Activated T-cell treated with anti-CD3 and anti-CD28 coated beads, Interleukin-2, amount 50 U/mL, for 4 hours (primary cell): ENCODE data around the gene GNAO1. TPM values are rescaled to one million over a fixed set of nuclear protein-coding genes. Genes with fewer than 3 reads are reported as not detected.
A peak's percentile ranks its signal among the peaks of the same experiment; 100 is the strongest.

Source experiments
- ATAC-seq, 2 donors: fragments of 200-7000 bp; cut with Tn5 transposase; one replicate each; pipeline ENCODE4 v1.10.0; 2021
- DNase-seq: peaks from one replicate; pipeline ENCODE4 v3.0.0-alpha.2; 2020
- H3K27me3 Mint-ChIP-seq: one replicate; pipeline ENCODE4 v1.8.0; 2021; ENCODE audit warnings: low read depth, mixed read lengths
- H3K36me3 Mint-ChIP-seq: one replicate; pipeline ENCODE4 v1.8.0; 2022; ENCODE audit warnings: mixed read lengths; ENCODE audit not compliant: insufficient read depth
- H3K4me1 Mint-ChIP-seq: one replicate; pipeline ENCODE4 v1.8.0; 2021; ENCODE audit warnings: low read depth, mixed read lengths
- H3K4me3 Mint-ChIP-seq: one replicate; pipeline ENCODE4 v1.8.0; 2021; ENCODE audit warnings: mild to moderate bottlenecking, moderate library complexity, mixed read lengths
- H3K9me3 Mint-ChIP-seq: one replicate; pipeline ENCODE4 v1.8.0; 2021; ENCODE audit warnings: mixed read lengths
- total RNA-seq, 3 donors: library from RNA; stranded (reverse); gene quantifications; one replicate each; pipeline ENCODE4 v1.2.1, GENCODE V29; 2021

The GNAO1 gene
- total RNA-seq, 3 donors from 2014 or later: 1.3 to 2.5 (median 2.1) TPM

GRCh38 chr16:56207421-56207820 is 16.1 kb downstream of the GNAO1 start:
- no peaks in the 10 kb centered on the region for H3K9me3 Mint-ChIP-seq
- ATAC-seq: no peak
- H3K36me3 Mint-ChIP-seq: no peaks in the 10 kb centered on the region
- H3K27me3 Mint-ChIP-seq: peaks cover 9% of the 10 kb centered on the region
- H3K4me1 Mint-ChIP-seq: no peaks in the 10 kb centered on the region
- H3K4me3 Mint-ChIP-seq: no peak overlapping the region
- no peak for DNase-seq

DNA sequence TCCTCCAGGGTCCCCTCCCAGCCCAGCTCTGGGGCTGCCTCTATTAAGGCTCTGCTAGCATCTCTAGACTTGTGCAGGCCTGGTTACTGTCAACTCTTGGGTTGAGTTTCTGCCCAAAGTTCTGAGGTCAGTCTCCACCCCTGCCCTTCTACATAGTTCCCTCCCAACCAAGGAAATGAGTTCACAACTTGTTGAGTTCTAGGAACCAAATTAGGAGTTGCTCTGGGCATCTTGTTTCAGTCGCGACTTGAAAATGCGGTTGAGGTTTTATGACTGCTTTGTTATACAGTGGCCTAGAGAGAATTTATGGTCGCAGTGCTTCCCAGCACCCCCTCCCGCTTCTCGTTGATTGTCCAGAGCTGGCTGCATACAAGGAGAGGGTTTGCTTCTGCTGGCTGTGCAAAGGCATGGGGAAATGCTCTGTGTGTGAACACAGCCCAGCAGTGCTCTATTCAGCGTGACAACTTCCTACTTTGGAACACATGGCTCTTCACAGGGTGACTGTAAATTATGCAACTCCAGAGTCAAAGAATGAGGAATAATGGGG is 20.2 kb downstream of the GNAO1 start:
- no peak for DNase-seq
- H3K4me1 Mint-ChIP-seq: no peaks in the 10 kb centered on the region
- ATAC-seq: no peak
- no peak overlapping the region for H3K4me3 Mint-ChIP-seq
- peaks cover 15% of the 10 kb centered on the region for H3K27me3 Mint-ChIP-seq
- no peaks in the 10 kb centered on the region for H3K36me3 Mint-ChIP-seq
- H3K9me3 Mint-ChIP-seq: no peaks in the 10 kb centered on the region

- Mint-ChIP-seq H3K4me3 (no peak overlapping the region), H3K27me3 (peaks cover 15% of the 10 kb centered on the region), H3K36me3 (no peaks in the 10 kb centered on the region), H3K9me3 (no peaks in the 10 kb centered on the region), H3K4me1 (no peaks in the 10 kb centered on the region)
- ATAC-seq: no peak
- DNase-seq: no peak
Measured at GRCh38 chr16:56212144-56212543, 20.9 kb downstream of the GNAO1 start.

DNA sequence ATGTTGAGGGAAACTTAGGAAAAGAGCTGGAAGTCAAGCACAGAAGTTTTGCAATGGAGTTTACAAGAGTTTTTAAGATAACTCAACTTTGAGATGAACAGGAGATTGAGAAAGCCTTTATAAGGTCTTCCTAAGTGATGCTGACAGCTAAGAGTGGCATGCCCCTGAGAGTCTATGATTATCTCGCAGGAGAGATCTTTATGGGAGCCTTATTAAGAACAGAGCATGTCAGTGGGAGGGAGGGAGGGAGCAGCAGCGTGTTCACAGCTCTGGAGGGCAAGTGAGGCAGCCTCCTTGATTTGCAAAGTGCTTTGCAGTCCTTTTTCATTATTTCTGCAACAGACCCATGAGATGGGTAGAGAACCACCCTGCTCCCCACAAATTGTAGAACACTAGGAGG is 30.7 kb downstream of the GNAO1 start:
- Mint-ChIP-seq H3K4me3 (no peak overlapping the region), H3K36me3 (peaks cover 2% of the 10 kb centered on the region), H3K27me3 (no peaks in the 10 kb centered on the region), H3K4me1 (peaks cover 24% of the 10 kb centered on the region), H3K9me3 (no peaks in the 10 kb centered on the region)
- DNase-seq (no peak), ATAC-seq (no peak)

DNA sequence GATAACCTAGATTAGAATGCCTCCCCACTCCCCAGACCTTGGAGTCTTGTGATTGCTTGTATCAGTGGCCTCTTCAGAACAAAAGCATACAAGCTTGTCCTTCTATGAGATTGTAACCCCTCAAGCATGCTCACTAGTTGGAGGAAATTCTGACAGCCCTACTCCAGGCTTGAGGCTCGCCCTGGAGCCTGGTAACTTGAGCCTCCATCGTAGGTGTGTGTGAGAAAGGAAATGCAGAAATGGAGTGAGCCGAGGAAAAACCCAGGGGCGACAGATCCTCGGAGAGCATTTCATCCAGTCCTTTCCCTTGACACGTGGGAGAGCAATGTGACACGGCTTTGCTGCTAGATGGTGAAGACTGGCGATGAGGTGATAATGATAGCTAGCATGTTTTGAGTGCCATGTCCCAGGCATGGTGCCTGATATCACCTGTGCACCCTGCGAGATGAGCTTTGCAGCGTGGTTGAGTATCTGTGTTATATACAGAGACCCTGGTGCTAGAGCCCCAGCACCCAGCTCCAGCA is 31.2 kb downstream of the GNAO1 start:
- ATAC-seq: no peak
- no peak for DNase-seq
- Mint-ChIP-seq H3K27me3 (no peaks in the 10 kb centered on the region), H3K9me3 (no peaks in the 10 kb centered on the region), H3K4me3 (no peak overlapping the region), H3K36me3 (peaks cover 2% of the 10 kb centered on the region), H3K4me1 (peaks cover 28% of the 10 kb centered on the region)

- peaks cover 34% of the 10 kb centered on the region for H3K4me1 Mint-ChIP-seq
- no peak for ATAC-seq
Measured at GRCh38 chr16:56225017-56225742, 33.9 kb downstream of the GNAO1 start.

GRCh38 chr16:56226187-56226586 is 34.9 kb downstream of the GNAO1 start:
- H3K36me3 Mint-ChIP-seq: no peaks in the 10 kb centered on the region
- H3K4me3 Mint-ChIP-seq: no peak overlapping the region
- no peaks in the 10 kb centered on the region for H3K27me3 Mint-ChIP-seq
- H3K9me3 Mint-ChIP-seq: no peaks in the 10 kb centered on the region
- ATAC-seq: no peak
- no peak for DNase-seq
- H3K4me1 Mint-ChIP-seq: peaks cover 34% of the 10 kb centered on the region

More at GRCh38 chr16:56225017-56225742, 33.9 kb downstream of the GNAO1 start:
- Mint-ChIP-seq H3K36me3 (no peaks in the 10 kb centered on the region), H3K27me3 (no peaks in the 10 kb centered on the region), H3K4me3 (no peak overlapping the region), H3K9me3 (no peaks in the 10 kb centered on the region)
- no peak for DNase-seq

DNA sequence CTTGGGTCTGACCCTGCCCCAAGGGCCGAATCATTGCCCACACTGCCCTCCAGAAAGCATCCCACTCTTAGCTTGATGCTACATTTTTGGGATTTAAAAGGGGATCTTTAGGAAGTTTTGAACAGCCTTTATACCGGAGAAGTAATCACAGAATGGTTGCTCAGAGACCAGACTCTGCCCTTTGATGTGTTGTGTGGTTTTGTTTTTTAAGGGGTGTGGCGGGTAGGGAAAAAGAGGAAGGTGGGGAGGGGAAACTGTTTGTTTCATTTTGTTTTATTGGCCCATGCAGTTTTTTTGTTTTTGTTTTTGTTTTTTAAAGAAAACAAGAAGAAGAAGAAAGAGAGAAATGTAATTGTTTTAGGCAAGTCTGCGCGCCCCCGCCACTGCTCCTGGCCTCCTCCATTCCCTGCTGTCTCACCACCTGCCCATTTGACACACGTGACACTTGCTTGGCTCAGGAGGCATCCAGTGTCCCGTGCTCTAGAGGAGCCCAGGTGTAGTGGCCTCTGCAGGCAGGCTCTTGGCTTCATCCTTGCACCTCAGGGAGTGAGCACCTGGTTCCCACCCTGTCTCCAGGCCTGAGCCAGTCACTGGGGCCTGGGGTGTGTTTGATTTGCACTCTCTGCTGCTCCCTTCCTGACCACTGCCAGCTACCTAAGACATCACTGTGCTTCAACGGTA is 35.7 kb downstream of the GNAO1 start:
- DNase-seq (no peak), ATAC-seq (no peak)
- H3K36me3 Mint-ChIP-seq: no peaks in the 10 kb centered on the region
- peaks cover 34% of the 10 kb centered on the region for H3K4me1 Mint-ChIP-seq
- no peaks in the 10 kb centered on the region for H3K9me3 Mint-ChIP-seq
- H3K4me3 Mint-ChIP-seq: peak overlapping the region; percentile 23
- H3K27me3 Mint-ChIP-seq: no peaks in the 10 kb centered on the region

DNA sequence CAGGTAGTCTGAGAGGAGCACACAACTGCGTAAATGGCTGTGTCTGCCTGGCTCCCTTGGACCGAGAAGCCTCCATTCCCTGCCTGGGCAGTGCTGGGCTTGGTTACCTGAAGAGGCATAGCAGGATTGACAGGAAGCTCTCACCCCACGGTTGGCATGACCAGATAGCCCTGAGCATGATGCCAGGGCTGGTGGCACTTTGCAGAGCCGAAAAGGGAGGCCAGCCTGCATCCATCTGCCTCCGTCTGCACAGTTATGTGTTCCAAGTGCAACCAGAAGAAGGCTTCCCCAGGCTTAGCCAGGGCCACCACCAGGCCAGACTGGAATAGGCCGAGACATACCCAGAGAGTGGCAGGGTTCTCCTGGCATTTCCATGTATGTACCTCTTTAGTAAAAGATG is 36.6 kb downstream of the GNAO1 start:
- no peaks in the 10 kb centered on the region for H3K36me3 Mint-ChIP-seq

GRCh38 chr16:56228476-56228875 is 37.2 kb downstream of the GNAO1 start:
- ATAC-seq: no peak
- Mint-ChIP-seq H3K27me3 (no peaks in the 10 kb centered on the region), H3K9me3 (no peaks in the 10 kb centered on the region), H3K4me3 (no peak overlapping the region), H3K4me1 (peaks cover 34% of the 10 kb centered on the region), H3K36me3 (no peaks in the 10 kb centered on the region)
- DNase-seq: no peak

More for the DNA sequence above, 36.6 kb downstream of the GNAO1 start:
- H3K4me3 Mint-ChIP-seq: peak overlapping the region; percentile 7
- peaks cover 34% of the 10 kb centered on the region for H3K4me1 Mint-ChIP-seq
- H3K27me3 Mint-ChIP-seq: no peaks in the 10 kb centered on the region
- DNase-seq: no peak
- ATAC-seq: no peak
- no peaks in the 10 kb centered on the region for H3K9me3 Mint-ChIP-seq

DNA sequence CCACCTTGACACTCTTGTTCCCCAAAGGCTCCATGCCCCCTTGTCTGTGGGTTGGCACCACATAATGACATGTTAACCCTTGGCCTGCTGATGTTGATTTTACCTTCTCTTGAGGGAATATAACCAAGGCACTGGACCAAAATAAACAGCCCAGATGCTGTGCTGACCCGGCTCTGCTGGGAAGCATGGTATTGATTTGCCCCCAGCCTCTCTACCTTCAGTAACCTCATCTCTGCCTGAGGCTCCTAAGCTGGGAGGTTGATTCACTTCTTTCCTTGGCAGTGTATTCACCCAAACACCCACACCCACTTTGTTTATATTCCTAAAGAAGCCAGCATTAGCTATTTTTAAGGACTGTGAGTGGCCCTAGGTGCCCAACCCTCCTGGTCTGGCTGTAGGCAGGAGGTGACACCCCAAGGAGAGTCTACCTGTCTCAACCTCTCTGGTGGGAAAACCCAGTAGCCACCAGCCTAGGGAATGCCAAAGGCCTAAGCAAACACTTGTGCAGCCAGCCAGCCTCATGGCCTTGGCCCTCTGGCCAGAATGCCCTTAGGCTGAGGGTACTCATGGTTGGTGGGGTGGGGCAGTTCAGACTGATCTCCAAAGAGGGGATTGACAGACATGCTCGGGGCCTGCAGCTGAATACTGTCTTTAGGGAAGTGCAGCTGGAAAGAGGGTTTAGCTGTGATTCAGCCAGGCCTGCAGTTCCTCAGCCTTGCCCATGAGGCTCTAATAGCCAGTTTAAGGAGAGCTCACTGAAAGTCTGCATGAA is 42.7 kb downstream of the GNAO1 start:
- H3K4me3 Mint-ChIP-seq: no peak overlapping the region
- DNase-seq: no peak
- H3K27me3 Mint-ChIP-seq: no peaks in the 10 kb centered on the region
- no peaks in the 10 kb centered on the region for H3K36me3 Mint-ChIP-seq
- no peaks in the 10 kb centered on the region for H3K4me1 Mint-ChIP-seq
- no peak for ATAC-seq
- no peaks in the 10 kb centered on the region for H3K9me3 Mint-ChIP-seq

DNA sequence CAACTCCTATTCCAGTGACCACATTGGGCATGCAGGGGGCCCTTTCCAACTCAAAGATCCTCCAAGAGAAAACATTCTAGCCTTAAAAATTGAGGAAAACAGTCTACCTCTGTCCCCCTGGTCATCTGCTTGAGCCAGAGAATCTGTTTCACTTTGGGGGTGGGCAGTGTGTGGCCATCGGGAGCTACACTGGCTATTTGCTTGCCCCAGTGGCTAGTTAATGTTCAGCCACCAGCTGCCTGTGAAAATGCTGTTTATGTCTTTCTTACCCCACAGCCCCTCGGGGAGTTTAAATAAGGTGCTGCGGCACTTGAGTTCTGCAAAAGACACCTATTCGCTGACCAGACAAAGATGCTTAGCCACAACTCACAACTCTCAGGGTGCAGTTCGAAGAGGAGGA is 43.4 kb downstream of the GNAO1 start:
- Mint-ChIP-seq H3K36me3 (no peaks in the 10 kb centered on the region), H3K27me3 (no peaks in the 10 kb centered on the region), H3K4me1 (no peaks in the 10 kb centered on the region), H3K9me3 (no peaks in the 10 kb centered on the region), H3K4me3 (no peak overlapping the region)
- ATAC-seq (no peak), DNase-seq (no peak)

- Mint-ChIP-seq H3K4me3 (no peak overlapping the region), H3K36me3 (no peaks in the 10 kb centered on the region), H3K9me3 (no peaks in the 10 kb centered on the region), H3K27me3 (no peaks in the 10 kb centered on the region), H3K4me1 (no peaks in the 10 kb centered on the region)
- ATAC-seq (no peak), DNase-seq (no peak)
Measured at GRCh38 chr16:56237451-56237930, 46.2 kb downstream of the GNAO1 start.

DNA sequence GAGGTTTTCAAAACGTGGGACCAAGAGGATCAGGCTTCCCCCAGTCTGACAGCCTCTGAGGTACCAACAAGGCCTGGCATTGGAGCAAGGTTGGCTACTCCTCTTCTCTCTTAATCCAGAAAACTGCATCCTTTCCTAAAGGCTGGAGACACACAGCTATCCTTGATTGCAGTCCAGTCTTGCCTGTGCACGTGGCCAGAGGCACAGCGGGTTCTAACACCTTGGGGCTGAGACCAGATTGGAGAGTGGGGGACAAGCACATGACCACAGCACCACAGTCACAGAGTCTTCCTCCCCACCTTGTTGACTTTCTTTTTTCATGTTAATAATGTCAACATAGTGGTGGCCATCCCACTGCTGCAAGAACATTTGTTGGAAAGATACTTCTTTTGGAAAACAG is 46.9 kb downstream of the GNAO1 start:
- Mint-ChIP-seq H3K4me3 (no peak overlapping the region), H3K9me3 (no peaks in the 10 kb centered on the region), H3K4me1 (no peaks in the 10 kb centered on the region), H3K36me3 (no peaks in the 10 kb centered on the region), H3K27me3 (no peaks in the 10 kb centered on the region)
- ATAC-seq (no peak), DNase-seq (no peak)
